Spleen (tissue), 7 donors: ENCODE data around the gene AHI1.

Experiments used
- POLR2A ChIP-seq, 3 donors: fragments of 450-650 bp; IDR thresholded peaks; one replicate each; pipeline ENCODE4 v1.5.1; 2017; ENCODE audit warnings: antibody characterized with exemption in 3 of 3, mild to moderate bottlenecking in 1 of 3
- TF ChIP-seq, protein P1 (sequence below), 11 experiments: fragments of 200-600 bp in 7 of 11; fragments of 450-650 bp in 4 of 11; sonication (generic) in 4 of 11; IDR thresholded peaks in 8 of 11; conservative IDR thresholded peaks in 3 of 11; 1 replicate in 7 of 11; 2 replicates in 4 of 11; pipeline versions ENCODE4 v1.4.0 to v1.8.0; 2016 to 2021; ENCODE audit warnings: antibody characterized with exemption in 11 of 11, inconsistent platforms in 4 of 11, mild to moderate bottlenecking in 1 of 11
- donor health status: DM: no; HTN: no; CAD: no; lungs with moderate emphysema.
- donor health status: DM: no; HTN: no; CAD: no.
- donor health status: DM: no; HTN: no; CAD: no.

GRCh38 chr6:135285165-135285564 is 212.4 kb downstream of the AHI1 start:
- TF ChIP-seq POLR2A (IDR thresholded peaks at IDR 0.05) = no peak
- TF ChIP-seq, protein P1, sequence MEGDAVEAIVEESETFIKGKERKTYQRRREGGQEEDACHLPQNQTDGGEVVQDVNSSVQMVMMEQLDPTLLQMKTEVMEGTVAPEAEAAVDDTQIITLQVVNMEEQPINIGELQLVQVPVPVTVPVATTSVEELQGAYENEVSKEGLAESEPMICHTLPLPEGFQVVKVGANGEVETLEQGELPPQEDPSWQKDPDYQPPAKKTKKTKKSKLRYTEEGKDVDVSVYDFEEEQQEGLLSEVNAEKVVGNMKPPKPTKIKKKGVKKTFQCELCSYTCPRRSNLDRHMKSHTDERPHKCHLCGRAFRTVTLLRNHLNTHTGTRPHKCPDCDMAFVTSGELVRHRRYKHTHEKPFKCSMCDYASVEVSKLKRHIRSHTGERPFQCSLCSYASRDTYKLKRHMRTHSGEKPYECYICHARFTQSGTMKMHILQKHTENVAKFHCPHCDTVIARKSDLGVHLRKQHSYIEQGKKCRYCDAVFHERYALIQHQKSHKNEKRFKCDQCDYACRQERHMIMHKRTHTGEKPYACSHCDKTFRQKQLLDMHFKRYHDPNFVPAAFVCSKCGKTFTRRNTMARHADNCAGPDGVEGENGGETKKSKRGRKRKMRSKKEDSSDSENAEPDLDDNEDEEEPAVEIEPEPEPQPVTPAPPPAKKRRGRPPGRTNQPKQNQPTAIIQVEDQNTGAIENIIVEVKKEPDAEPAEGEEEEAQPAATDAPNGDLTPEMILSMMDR (IDR thresholded peaks at IDR 0.05 in 8 of 11, conservative IDR thresholded peaks at IDR 0.05 in 3 of 11) = no peak
